ENCODE data around the gene SGSM2.
"Not testable (repeated sequence)": the region's sequence is repeated elsewhere in the genome, so short reads cannot be mapped to it uniquely, and the experiment has no call there.

Gene SGSM2, protein sequence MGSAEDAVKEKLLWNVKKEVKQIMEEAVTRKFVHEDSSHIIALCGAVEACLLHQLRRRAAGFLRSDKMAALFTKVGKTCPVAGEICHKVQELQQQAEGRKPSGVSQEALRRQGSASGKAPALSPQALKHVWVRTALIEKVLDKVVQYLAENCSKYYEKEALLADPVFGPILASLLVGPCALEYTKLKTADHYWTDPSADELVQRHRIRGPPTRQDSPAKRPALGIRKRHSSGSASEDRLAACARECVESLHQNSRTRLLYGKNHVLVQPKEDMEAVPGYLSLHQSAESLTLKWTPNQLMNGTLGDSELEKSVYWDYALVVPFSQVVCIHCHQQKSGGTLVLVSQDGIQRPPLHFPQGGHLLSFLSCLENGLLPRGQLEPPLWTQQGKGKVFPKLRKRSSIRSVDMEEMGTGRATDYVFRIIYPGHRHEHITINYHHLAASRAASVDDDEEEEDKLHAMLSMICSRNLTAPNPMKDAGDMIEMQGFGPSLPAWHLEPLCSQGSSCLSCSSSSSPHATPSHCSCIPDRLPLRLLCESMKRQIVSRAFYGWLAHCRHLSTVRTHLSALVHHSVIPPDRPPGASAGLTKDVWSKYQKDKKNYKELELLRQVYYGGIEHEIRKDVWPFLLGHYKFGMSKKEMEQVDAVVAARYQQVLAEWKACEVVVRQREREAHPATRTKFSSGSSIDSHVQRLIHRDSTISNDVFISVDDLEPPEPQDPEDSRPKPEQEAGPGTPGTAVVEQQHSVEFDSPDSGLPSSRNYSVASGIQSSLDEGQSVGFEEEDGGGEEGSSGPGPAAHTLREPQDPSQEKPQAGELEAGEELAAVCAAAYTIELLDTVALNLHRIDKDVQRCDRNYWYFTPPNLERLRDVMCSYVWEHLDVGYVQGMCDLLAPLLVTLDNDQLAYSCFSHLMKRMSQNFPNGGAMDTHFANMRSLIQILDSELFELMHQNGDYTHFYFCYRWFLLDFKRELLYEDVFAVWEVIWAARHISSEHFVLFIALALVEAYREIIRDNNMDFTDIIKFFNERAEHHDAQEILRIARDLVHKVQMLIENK

DNA sequence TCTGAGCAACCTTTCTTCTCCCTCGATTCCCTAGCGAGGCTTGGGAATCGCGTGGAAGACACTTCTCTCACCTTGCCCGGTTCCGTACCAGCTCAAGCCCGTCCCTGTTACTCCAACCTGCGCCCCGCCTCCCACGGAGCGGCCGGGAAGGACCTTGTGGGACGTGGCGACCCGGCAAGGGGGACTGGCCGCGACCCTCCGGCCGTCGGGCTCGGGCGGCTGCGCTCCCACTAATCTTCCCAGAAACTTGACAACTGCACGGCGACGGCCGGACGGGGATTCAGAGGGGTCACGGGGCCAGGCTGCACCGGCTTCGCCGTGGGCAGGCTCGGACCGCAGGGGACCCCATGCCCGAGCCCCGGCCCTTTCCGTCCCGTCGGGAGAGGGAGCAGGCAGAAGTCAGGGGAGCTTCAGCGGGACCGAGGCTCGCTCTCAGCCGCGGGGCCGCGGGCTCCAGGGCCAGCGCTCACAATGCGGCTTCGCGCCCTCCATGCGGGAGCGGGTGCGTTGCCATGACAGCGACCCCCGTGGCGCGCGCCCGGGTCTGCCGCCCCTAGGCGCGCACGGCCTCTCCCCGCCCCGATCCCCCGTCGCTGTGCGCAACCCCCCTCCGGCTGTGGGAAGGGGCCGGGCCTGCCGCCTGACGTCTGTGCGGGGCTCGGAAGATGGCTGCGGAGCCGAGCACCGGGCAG lies at the start of gene SGSM2:
Gene SGSM2 (plus strand): TSS at position 650 of the 692 bp plus-strand sequence. CDS start 188 bp downstream, outside the sequence.
- DNase-seq: peak; percentile 61

GRCh38 chr17:2289878-2290478 lies 47.3 kb upstream of the SGSM2 start:
- DNase-seq: peak; percentile 7

GRCh38 chr17:2292100-2292499 lies 45.2 kb upstream of the SGSM2 start:
- DNase-seq: peak; percentile 31

DNA sequence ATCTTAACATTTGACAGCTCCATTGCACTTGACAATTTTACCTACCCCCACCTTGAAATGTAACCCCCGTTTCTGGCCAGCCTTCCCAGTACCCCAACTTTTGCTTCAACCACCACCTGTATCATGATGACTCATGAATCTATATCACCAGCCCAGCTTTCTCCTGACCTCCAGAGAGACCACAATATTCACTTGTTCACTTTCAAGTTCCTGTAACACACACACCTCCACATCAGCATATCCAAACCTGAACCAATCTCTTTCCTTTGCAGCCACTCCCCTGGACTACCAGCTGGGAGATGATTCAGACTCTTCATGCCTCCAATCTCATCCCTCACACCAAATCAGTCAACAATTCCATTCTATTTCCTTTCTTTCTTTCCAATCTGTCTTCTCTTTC lies 41.7 kb upstream of the SGSM2 start:
- DNase-seq: no peak

DNA sequence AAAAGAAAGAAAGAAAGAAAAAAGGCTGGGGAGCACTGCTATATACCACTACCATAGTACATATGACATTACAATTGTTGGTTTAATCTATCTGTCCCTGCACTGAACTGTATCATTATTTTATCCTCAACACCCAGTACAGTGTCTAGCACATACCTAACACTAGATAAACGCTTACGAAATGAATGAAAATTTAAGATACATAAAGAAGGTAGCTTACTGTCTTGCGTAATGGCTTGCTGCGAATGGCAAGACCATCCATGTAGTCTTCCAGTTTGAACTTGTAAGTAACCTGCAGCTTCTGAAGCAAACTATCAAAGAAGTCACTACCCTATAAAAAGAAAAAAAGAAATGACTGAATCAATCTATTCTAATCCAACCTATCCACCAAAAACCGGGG lies 40.3 kb upstream of the SGSM2 start:
- no peak for DNase-seq

- DNase-seq: no peak
Observed at GRCh38 chr17:2299136-2299535, 38.2 kb upstream of the SGSM2 start.

DNA sequence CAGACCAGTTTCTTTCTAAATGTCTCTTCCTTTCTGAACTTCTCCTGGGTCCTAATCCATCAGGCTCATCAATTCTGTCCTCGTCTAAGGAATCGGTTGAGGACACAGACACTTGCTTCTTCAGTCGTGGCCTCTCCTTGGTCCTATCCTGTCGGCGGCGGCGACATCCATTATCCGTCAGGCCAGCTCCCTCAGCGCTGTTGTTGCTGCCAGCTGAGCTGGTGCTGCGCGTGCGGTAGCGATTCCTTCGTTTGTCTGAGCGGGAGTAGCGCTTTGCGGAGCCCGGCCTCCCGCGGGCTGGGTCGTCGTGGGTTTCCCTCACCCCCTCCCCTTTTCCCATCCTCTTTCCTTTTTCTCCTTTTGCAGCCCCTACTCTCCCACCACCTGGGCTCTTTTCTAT lies 37.5 kb upstream of the SGSM2 start:
- DNase-seq: no peak

- no peak for DNase-seq
Observed at GRCh38 chr17:2302778-2303203, 34.5 kb upstream of the SGSM2 start.

DNA sequence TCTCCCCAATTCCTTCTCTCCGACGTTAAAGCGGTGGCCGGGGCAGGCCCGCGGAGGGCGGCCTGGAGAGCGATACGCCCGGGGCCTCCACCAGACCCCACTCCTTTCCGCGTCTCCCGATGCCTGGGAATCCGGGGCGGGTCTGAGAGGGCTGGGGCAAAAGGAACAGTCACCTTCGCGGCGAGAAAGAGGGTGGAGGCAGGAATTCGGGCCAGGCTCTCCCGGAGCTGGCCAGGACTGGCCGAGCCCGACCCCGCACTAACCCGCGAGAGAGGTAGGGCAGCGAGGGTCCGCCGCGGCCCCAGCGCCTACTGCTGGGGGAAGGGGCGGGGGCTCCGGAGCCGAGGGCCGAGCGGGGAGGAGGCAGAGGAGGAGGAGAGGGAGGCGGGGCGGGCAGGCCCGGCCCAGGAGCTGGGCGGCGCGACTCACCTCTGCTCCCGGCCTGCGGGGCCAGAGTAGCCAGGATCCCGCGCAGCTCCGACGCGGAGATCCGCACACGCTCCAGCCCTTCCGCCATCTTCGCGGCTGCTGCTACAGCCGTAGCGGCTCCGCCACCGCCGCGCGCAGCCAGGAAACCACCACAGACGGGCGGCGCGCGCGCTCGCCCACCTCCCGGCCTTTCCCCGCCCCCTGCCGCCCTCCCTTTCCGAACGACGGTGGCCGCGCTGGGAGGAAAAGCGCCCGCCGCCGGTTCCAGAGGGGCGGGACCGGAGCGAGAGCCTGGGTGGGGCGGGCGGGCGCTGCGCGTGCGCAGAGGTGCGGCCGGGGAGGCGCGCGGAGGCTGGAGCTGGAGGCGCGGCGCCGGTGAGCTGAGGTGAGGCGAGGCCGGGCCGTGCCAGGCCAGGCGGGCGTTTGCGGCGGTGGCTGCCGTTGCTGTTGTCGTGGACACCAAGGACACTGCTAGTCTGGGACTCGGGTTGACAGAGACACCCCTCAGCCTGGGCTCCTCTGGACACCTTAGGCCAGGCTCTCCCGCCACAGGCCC lies 33.8 kb upstream of the SGSM2 start, which contains the start of the genes SMG6 and SRR:
Gene SMG6 (minus strand): TSS at position 582 of the 985 bp plus-strand sequence. CDS start 65 bp downstream, at position 517.
Gene SRR (plus strand): TSS at position 747 of the 985 bp plus-strand sequence. CDS start 11,611 bp downstream, outside the sequence.
- peak; percentile 92 for DNase-seq

DNA sequence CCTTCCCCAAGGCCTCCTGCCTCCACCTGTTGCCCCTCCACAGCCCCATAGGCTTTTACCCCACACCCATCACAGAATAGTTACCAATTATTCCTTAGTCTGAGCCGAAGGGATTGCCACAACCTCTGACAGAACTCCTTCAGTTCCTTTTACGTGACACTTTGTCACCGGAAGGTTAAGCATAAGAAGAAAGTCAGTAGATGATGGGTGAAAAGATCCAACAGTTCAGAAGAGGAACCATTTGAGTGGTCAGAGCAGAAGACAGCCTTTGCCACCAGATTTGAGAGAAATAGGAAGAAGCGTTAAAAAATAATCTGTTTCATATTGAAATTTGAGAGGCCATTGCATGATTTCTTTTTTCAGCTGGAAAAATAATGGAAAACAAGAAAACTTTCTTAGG lies 32.4 kb upstream of the SGSM2 start:
- DNase-seq: no peak

GRCh38 chr17:2309338-2310154 lies 27.8 kb upstream of the SGSM2 start:
- DNase-seq: peak; percentile 8

DNA sequence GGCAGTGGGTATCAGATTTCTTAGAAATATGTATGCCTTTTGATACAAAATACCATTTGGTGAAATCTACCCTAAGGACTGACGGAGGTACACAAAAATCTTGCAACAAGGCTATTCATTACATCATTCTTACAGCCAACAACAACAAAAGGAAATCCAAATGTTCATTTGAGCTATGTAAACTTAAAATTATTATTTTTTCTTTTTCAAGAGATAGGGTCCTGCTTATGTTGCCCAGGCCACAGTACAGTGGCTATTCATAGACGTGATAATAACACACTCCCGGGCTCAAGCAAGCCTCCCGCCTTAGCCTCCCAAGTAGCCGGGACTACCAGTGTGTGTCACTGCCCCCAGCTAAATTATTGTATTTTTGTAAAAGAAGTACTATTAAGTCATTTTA lies 24.6 kb upstream of the SGSM2 start:
- no peak for DNase-seq

- DNase-seq: not testable (repeated sequence)
Observed at GRCh38 chr17:2316916-2317205, 20.4 kb upstream of the SGSM2 start.

DNA sequence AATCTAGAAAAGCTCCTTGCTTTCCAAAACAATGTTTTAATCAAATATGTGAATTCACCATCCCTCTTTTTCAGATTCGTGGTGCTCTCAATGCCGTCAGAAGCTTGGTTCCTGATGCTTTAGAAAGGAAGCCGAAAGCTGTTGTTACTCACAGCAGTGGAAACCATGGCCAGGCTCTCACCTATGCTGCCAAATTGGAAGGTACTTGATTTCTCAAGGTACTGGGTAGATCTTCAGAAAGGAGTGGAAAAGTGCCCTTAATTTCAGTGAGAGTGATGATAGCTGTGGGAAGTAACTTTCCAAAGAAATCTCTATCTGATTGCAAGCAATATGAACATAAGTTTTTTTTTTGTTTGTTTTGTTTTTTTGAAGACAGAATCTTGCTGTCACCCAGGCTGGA lies 19.5 kb upstream of the SGSM2 start:
- DNase-seq: no peak

DNA sequence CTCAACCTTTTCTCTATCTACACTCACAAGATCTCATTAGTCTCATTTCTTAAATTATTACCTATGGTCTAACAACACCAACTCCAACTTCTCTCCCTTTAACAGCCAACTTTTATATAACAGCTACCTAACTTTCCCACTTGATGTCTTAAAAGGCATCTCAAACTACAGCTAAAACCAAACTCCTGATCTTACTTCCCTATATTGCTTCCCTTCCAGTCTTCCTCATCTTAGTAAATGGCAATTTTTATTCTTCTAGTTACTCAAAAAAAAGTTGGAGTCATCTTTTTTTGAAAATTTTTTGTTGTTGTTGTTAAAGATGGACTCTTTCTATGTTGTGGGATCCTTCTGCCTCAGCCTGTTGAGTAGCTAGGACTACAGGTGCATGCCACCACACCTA lies 18.2 kb upstream of the SGSM2 start:
- DNase-seq: no peak

GRCh38 chr17:2321399-2321798 lies 15.9 kb upstream of the SGSM2 start:
- DNase-seq: no peak

DNA sequence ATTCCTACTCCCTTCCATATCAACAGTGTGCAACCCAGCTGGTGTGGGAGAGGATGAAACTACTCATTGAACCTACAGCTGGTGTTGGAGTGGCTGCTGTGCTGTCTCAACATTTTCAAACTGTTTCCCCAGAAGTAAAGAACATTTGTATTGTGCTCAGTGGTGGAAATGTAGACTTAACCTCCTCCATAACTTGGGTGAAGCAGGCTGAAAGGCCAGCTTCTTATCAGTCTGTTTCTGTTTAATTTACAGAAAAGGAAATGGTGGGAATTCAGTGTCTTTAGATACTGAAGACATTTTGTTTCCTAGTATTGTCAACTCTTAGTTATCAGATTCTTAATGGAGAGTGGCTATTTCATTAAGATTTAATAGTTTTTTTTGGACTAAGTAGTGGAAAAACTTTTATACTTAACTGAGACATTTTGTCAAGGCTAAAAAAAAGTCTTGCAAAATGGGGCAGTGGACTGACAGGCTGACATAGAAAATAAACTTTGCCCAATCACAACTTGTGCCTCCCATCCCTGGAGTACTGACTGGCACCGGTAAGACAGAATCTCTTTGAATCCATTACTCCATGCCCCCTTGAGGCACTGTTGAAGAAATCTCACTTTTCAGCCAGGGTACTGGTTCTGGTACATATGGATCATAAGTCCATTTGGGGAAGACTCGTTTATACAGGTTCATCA lies 13.5 kb upstream of the SGSM2 start:
- no peak for DNase-seq

DNA sequence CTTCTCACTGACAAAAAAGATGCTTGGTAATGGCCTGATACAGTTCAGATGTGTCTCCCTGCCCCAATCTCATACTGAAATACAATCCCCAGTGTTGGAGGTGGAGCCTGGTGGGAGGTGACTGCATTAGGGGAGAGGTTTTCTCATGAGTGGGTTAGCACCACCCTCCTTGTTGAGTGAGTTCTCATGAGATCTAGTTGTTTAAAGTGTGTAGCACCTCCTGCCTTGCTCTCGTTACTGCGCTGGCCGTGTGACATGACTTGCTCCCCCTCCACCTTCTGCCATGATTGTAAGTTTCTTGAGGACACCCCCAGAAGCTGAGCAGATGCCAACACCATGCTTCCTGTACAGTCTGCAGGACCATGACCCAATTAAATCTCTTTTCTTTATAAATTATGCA lies 6.0 kb upstream of the SGSM2 start:
- no peak for DNase-seq

DNA sequence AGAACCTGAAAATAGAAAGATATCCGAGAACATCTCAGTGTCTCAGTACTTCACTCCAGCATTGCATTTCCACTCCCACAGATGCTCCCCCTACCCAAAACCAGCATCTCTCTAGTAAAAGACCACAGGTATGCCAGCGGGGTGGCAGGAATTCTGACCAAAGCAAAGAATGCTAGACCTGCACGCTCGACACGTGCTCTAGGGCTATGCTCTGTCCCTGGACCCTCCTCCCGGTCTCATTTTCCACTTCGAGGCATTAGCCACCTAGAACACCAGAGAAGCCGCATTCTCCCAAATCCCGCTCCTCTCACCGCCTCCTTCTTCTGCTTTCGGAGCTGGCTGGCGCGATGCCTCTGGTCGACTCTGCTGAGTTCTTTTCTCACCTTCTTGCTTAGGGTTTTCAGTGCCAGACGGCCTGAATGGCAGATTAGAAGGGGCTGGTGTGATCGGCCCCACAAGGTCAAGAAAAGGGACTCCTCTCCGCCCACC lies 1.5 kb upstream of the SGSM2 start:
- no peak for DNase-seq
